ENCODE results near the gene SRSF7.

SRSF7 gene

DNA sequence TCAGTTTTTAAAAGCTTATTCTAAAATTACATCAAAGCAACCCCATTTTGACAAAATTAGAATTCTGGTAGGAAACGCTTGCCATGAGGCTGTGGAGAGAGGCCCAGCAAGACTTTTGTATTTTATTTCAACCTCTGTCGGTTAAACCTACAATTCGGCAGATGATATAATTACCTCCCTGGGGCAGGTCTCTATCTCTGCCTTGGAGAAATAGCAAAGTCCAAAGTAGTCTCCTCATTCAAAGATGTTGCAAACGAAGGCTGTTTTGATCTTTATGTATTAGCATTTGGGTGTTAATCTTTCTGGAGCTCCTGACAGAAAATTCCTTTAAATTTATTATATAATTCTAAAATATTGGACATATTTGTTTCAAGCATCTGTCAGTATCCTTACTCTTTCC, 49.6 kb downstream of the SRSF7 start:
- no peak for DNase-seq (ENCODE audit: low spot score)

DNA sequence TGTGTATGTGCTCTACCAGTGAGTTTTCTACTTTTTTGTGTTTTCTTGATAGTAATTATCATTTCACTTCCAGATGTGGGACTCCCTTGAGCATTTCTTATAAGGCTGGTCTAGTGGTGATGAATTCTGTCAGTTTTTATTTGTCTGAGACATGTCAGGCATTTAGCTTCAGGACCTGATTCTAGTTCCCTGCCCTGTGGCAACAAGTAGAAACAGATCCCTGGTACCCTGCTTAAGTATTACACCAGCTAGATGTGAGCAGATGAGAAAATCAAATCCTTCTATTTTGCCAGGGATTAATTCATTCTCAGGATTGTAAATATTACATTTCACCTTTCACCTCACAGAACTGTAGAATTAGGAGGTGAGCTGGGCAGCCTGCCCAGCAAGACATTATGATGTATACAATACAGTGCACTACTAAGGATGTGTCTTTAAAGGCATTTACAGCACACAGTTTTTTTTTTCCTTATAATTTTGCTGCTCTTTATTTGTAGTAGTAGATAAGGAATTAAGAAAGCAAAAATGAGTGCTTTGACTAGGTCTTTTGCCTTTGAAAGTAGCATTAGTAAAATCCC, 50.2 kb downstream of the SRSF7 start:
- DNase-seq (ENCODE audit: low spot score): no peak

DNA sequence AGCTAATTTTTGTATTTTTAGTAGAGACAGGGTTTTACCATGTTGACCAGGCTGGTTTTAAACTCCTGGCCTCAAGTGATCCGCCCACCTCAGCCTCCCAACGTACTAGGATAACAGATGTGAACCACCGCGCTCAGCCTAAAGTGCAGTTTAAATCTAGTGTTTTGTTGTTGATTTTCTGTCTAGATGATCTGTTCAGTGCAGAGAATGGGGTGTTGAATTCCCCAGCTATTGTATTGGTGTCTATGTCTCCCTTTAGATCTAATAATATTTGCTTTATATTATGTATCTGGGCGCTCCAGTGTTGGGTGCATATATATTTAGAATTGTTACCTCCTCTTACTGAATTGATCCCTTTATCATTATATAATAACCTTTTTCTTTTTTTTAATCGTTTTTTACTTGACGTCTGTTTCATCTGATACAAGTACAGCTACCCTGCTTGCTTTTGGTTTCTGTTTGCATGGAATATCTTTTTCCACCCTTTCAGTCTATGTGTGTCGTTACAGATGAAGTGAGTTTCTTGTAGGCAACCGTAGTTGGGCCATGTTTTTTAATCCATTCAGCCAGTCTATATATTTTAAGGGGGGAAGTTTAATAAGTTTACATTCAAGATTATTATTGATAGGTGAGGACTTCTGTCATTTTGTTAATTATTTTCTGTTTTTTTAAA, 50.9 kb downstream of the SRSF7 start:
- no peak for DNase-seq (ENCODE audit: low spot score)

DNA sequence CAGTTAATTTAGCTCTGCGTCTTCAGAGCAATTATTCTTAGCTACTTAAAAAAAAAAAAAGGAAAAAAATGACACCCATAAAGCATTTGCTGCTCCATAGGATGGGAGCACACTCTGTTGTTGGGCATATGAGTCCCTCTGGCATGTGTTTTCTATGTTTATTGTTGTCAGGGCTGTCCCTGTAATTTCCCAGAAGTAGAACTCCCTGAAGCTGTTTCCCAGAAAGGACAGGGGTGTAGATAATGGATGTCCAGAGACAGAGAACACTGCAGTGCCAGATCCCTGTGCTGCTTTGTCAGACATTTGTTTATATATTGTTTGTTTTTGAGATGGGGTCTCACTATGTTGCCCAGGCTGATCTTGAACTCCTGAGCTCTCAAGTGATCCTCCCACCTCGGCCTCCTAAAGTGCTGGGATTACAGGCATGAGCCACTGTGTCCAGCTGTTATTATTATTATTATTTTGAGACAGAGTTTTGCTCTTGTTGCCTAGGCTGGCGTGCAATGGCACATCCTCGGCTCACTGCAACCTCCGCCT, 52.6 kb downstream of the SRSF7 start:
- DNase-seq (ENCODE audit: low spot score): no peak

DNA sequence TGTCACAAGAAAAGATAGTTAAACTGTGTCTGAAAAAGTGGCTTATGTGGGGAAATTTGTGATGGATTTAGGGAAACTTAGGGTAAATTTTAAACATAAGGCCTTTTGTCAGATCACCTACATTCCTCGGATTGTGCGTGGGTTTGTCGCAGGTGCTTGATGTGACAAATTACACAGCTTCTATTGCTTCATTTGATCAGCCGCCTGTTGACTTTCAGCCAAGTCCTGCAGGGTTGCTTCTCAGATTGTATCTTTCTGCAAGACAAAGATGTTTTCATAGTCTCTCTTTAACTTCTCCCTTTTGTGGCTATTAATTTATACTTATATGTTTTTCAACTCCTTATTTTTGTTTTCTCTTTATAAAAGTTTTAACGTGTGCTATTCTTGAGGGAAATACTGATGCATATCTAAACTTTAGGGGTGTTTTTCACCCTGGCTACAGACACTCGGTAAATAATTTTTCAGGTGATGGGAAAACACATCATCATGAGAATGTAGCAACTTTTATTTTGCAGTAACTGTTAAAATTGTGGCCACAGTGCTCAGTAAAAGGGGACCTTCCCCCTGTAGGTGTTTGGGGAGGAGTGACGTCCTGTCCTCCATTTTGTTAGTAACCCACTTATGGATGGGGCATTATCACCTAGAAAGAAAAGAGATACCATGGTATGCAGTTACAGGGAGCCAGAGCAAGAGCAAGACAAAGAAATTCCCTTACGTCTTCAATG, 53.9 kb downstream of the SRSF7 start:
- no peak for DNase-seq (ENCODE audit: low spot score)

All from D341Med (cell line).